ENCODE data around the gene UBQLN4. TPM values are rescaled to one million over a fixed set of nuclear protein-coding genes. Genes with fewer than 3 reads are reported as not detected.
"Not testable (repeated sequence)": the region's sequence is repeated elsewhere in the genome, so short reads cannot be mapped to it uniquely, and the experiment has no call there.

Gene UBQLN4
- total and polyA plus RNA-seq, 2 donors (not counting 3 experiments of a cell fraction or from before 2014, with no cell fraction given) = 50.5 to 50.8 TPM

- dilution Hi-C loops (cut with MboI; ENCODE audit: extremely low pct_ligation_motif_present, low sequenced_read_pairs) (no loop called here), intact Hi-C loops (cut with micrococcal nuclease) (no loop called here)
- H4K20me1 ChIP-seq (replicated peaks; ENCODE audit: control insufficient read depth, extremely low read depth, insufficient read depth, low read length) = no peaks in the 10 kb centered on the region
- H3K36me3 ChIP-seq (ENCODE audit: control insufficient read depth in 2 of 2, extremely low read depth in 1 of 2, insufficient read depth in 2 of 2, low read length in 2 of 2) = peaks cover 4 to 23% of the 10 kb centered on the region in 2 experiments
- H2AFZ ChIP-seq (ENCODE audit: low read depth, low read length) = no peak overlapping the region
- CTCF ChIA-PET = interaction anchor here (1.8 kb wide), 1 partner anchor 17 kb away, joined by 6 read pairs; no protein-coding TSS in a partner anchor
- H3K27ac ChIP-seq (ENCODE audit: insufficient read depth, low read depth, low read length) = no peak overlapping the region
- no peak for DNase-seq (ENCODE audit: low read depth, low spot score)
- POLR2A ChIA-PET = no interaction called here
- H3K9me3 ChIP-seq (replicated peaks; ENCODE audit: control insufficient read depth, insufficient read depth, low read length) = no peaks in the 10 kb centered on the region
- peaks cover 4% of the 10 kb centered on the region for H3K4me1 ChIP-seq (ENCODE audit: control insufficient read depth, extremely low read depth, insufficient read depth, low read length)
- no peak overlapping the region for H3K9ac ChIP-seq (replicated peaks; ENCODE audit: extremely low read depth, insufficient read depth, low read length)
- no peak overlapping the region for H3K4me2 ChIP-seq (ENCODE audit: insufficient read depth, low read length)
- H3K4me3 ChIP-seq (replicated peaks in 1 of 3; ENCODE audit: insufficient read depth in 1 of 3, low read depth in 1 of 3, low read length in 3 of 3) = no peak overlapping the region
- H3K79me2 ChIP-seq (ENCODE audit: control insufficient read depth, insufficient read depth, low read length) = no peaks in the 10 kb centered on the region
- H3K9me1 ChIP-seq (replicated peaks; ENCODE audit: control insufficient read depth, extremely low read depth, insufficient read depth, low read length) = no peaks in the 10 kb centered on the region
- no peaks in the 10 kb centered on the region for H3K27me3 ChIP-seq (ENCODE audit: control insufficient read depth in 2 of 2, insufficient read depth in 2 of 2, low read length in 2 of 2)
- FAIRE-seq = no peak
- no TSS peak for BruUV-seq (replicated peaks)
- TF ChIP-seq MYC (IDR thresholded peaks at IDR 0.05; ENCODE audit: low read depth, low read length) (no peak), POLR2A (IDR thresholded peaks at IDR 0.05; ENCODE audit: low read depth, low read length) (no peak), EZH2 (IDR thresholded peaks at IDR 0.05; ENCODE audit: borderline replicate concordance, low read depth, low read length, severe bottlenecking) (no peak), FOS (IDR thresholded peaks at IDR 0.05; ENCODE audit: borderline replicate concordance, insufficient read depth, low read length) (no peak), JUN (IDR thresholded peaks at IDR 0.05; ENCODE audit: borderline replicate concordance, insufficient read depth, insufficient read length, low read depth) (no peak), CTCF (IDR thresholded peaks at IDR 0.05; ENCODE audit: extremely low read depth in 1 of 2, insufficient read depth in 1 of 2, low read depth in 1 of 2, low read length in 2 of 2) (no peak), GATA2 (IDR thresholded peaks at IDR 0.05; ENCODE audit: insufficient read depth, insufficient read length, low read depth, low read length) (no peak), POLR2AphosphoS5 (IDR thresholded peaks at IDR 0.05; ENCODE audit: insufficient read depth, low read depth, low read length) (no peak), MAX (IDR thresholded peaks at IDR 0.05; ENCODE audit: insufficient read depth, insufficient read length) (no peak)
Measured at GRCh38 chr1:156042828-156043227, 10.8 kb downstream of the UBQLN4 start.

GRCh38 chr1:156034991-156035390 is 18.6 kb downstream of the UBQLN4 start:
- H3K4me3 ChIP-seq (replicated peaks in 1 of 3; ENCODE audit: insufficient read depth in 1 of 3, low read depth in 1 of 3, low read length in 3 of 3); BruUV-seq (replicated peaks); FAIRE-seq; H4K20me1 ChIP-seq (replicated peaks; ENCODE audit: control insufficient read depth, extremely low read depth, insufficient read depth, low read length); intact Hi-C loops (cut with micrococcal nuclease); dilution Hi-C loops (cut with MboI; ENCODE audit: extremely low pct_ligation_motif_present, low sequenced_read_pairs); H3K4me2 ChIP-seq (ENCODE audit: insufficient read depth, low read length); H3K9ac ChIP-seq (replicated peaks; ENCODE audit: extremely low read depth, insufficient read depth, low read length); POLR2A ChIA-PET; DNase-seq (ENCODE audit: low read depth, low spot score); H3K9me1 ChIP-seq (replicated peaks; ENCODE audit: control insufficient read depth, extremely low read depth, insufficient read depth, low read length); H3K36me3 ChIP-seq (ENCODE audit: control insufficient read depth in 2 of 2, extremely low read depth in 1 of 2, insufficient read depth in 2 of 2, low read length in 2 of 2); H3K4me1 ChIP-seq (ENCODE audit: control insufficient read depth, extremely low read depth, insufficient read depth, low read length); H3K79me2 ChIP-seq (ENCODE audit: control insufficient read depth, insufficient read depth, low read length); H3K27ac ChIP-seq (ENCODE audit: insufficient read depth, low read depth, low read length); H3K27me3 ChIP-seq (ENCODE audit: control insufficient read depth in 2 of 2, insufficient read depth in 2 of 2, low read length in 2 of 2); H3K9me3 ChIP-seq (replicated peaks; ENCODE audit: control insufficient read depth, insufficient read depth, low read length); H2AFZ ChIP-seq (ENCODE audit: low read depth, low read length): not testable (repeated sequence)
- CTCF ChIA-PET = interaction anchor here (1.0 kb wide), 1 partner anchor 9 kb away, joined by 3 read pairs; no protein-coding TSS in a partner anchor

All from endothelial cell of umbilical vein (primary cell).